Bronchial epithelial cell (primary cell): Measurements from ENCODE around the gene LRP5. TPM values are rescaled to one million over a fixed set of nuclear protein-coding genes. Genes with fewer than 3 reads are reported as not detected.

ENCODE experiments used
- DNase-seq: peaks from one replicate; pipeline ENCODE4 v3.0.0-alpha.2; 2010; ENCODE audit warnings: low read depth
- FAIRE-seq: peaks from 2 replicates; lab custom pipeline; 2011; peaks lifted over from hg19 to GRCh38; lab: Jason Lieb, UNC
- H3K27me3 ChIP-seq: 2 replicates; pipeline ENCODE4 v1.5.1; 2011; ENCODE audit warnings: low read length; ENCODE audit not compliant: control insufficient read depth, insufficient read depth
- H3K36me3 ChIP-seq: 2 replicates; pipeline ENCODE4 v1.5.1; 2011; ENCODE audit warnings: low read length; ENCODE audit not compliant: control insufficient read depth, insufficient read depth
- H3K4me3 ChIP-seq: 2 replicates; pipeline ENCODE4 v1.5.1; 2011; ENCODE audit warnings: mild to moderate bottlenecking, low read depth, low read length, control low read depth
- total RNA-seq: library from RNA; depleted of rRNA; stranded (reverse); fragments of >200 nt; gene quantifications from 2 replicates; pipeline ENCODE4 v1.2.1, GENCODE V29; 2014
- TF ChIP-seq, protein P1 (sequence below): IDR thresholded peaks from 2 replicates; pipeline ENCODE4 v1.5.1; 2011; ENCODE audit warnings: mild to moderate bottlenecking, moderate library complexity, low read length, control low read depth, inconsistent platforms; ENCODE audit not compliant: insufficient read depth, severe bottlenecking

The LRP5 gene
- total RNA-seq, 1 donor from 2014 or later, result 21.6 TPM

- H3K27me3 ChIP-seq, result no peaks in the 10 kb centered on the region
- FAIRE-seq, result no peak
- TF ChIP-seq, protein P1, sequence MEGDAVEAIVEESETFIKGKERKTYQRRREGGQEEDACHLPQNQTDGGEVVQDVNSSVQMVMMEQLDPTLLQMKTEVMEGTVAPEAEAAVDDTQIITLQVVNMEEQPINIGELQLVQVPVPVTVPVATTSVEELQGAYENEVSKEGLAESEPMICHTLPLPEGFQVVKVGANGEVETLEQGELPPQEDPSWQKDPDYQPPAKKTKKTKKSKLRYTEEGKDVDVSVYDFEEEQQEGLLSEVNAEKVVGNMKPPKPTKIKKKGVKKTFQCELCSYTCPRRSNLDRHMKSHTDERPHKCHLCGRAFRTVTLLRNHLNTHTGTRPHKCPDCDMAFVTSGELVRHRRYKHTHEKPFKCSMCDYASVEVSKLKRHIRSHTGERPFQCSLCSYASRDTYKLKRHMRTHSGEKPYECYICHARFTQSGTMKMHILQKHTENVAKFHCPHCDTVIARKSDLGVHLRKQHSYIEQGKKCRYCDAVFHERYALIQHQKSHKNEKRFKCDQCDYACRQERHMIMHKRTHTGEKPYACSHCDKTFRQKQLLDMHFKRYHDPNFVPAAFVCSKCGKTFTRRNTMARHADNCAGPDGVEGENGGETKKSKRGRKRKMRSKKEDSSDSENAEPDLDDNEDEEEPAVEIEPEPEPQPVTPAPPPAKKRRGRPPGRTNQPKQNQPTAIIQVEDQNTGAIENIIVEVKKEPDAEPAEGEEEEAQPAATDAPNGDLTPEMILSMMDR, result no peak
Observed at GRCh38 chr11:68293708-68294107, 18.7 kb upstream of the LRP5 start.

DNA sequence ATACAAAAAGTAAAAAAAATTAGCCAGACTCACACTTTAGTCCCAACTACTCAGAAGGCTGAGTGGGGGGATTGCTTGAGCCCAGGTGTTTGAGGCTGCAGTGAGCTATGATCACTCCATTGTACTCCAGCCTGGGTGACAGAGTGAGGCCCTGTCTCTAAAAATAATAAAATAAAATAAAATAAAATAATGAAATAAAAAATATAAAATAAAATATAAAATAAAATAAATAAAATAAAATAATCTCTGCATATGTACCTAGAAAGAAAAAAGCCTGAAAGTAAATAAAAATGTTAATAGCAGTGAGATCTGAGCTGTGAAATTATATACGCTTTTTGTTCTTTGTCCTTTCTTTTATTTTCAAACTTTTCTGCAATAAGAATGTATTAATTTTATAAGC is 17.1 kb upstream of the LRP5 start:
- Histone ChIP-seq H3K27me3 (no peaks in the 10 kb centered on the region), H3K4me3 (no peak overlapping the region), H3K36me3 (no peaks in the 10 kb centered on the region)
- TF ChIP-seq, protein P1, result no peak
- no peak for DNase-seq
- FAIRE-seq, result no peak

More at GRCh38 chr11:68293708-68294107, 18.7 kb upstream of the LRP5 start:
- DNase-seq, result no peak
- H3K4me3 ChIP-seq, result no peak overlapping the region
- no peaks in the 10 kb centered on the region for H3K36me3 ChIP-seq

DNA sequence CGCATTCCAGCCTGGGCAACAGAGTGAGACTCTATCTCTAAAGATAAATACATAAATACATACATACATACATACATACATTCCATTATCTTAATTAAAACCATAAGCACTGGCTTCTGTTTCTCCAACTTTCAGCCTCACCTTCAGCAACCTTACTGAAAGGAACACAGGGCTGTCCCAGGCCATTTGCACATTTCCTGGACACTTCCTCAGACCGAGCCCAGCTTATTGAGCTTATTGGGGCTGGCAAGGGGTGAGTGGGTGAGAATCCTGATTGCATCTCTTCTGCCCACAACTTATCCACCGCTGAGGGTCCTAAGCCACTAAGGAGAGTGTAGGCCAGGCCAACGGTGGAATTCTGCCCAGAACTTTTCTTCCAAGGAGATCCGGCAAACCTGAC is 16.5 kb upstream of the LRP5 start:
- no peak overlapping the region for H3K4me3 ChIP-seq
- TF ChIP-seq, protein P1, result no peak
- no peak for DNase-seq
- no peaks in the 10 kb centered on the region for H3K36me3 ChIP-seq
- FAIRE-seq, result no peak
- no peaks in the 10 kb centered on the region for H3K27me3 ChIP-seq

DNA sequence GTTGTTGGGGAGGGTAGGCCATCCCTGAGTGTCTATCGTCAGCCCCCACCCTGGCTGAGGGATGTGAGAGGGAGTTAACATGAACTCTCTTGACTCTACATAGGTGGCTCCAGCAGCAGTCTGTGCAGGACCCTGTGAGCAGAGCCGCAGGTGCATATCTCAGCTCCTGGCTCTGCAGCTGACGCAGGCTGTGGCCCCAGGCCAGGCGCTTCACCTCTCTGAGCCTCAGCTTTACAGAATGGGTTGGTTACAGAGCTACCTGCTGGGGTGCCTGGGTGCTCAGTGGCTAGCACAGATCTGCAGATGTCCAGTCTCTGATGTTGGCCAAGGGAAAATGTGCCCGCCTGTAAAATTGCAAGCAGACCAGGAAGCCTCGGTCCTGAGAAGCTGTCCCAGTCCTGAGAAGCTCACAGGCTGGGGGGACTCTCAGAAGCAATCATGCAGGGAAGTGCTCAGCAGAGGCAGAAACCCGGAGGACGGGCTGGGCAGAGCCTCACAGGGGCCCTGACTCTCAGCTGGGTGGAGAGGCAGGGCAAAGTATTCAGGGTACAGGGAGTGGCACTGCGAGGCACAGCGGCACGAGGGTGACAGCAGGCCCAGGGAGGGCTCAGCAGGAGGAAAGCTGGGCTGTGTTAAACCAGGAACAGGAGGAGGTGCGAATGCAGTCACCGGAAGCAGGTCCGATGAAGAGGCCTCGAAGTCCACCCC is 15.9 kb upstream of the LRP5 start:
- no peak overlapping the region for H3K4me3 ChIP-seq
- H3K36me3 ChIP-seq, result no peaks in the 10 kb centered on the region
- FAIRE-seq (no peak), DNase-seq (no peak)
- TF ChIP-seq, protein P1, result no peak
- no peaks in the 10 kb centered on the region for H3K27me3 ChIP-seq

DNA sequence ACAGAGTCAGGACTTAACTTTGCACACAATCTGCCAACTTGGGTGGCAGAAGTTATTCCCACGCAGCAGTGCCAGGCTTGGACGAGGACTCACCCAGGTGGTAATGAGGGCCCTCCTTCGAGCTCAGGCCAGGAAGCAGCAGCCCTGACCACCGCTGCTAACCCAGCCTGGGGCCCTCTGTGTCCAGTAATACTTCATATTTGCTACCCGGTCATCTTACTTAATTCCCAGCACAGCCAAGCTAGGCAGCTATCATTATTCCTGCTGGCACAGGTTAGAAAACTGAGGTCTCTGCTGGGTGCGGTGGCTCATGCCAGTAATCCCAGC is 15.4 kb upstream of the LRP5 start:
- TF ChIP-seq, protein P1, result no peak
- FAIRE-seq, result no peak
- Histone ChIP-seq H3K36me3 (no peaks in the 10 kb centered on the region), H3K4me3 (no peak overlapping the region), H3K27me3 (no peaks in the 10 kb centered on the region)
- no peak for DNase-seq

DNA sequence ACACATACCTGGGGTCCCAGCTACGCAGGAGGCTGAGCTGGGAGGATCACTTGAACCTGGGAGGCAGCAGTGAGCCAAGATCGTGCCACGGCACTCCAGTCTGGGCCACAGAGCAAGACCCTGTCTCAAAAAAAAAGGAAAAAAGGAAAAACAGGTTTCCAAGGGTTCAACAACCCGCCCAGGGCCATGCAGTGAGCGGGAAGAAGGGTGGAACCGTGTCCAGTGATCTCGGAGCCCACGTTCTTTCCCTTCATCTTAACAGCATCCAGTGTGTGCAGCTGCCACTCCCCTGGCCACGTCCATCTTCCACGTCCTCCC is 14.9 kb upstream of the LRP5 start:
- DNase-seq (no peak), FAIRE-seq (no peak)
- TF ChIP-seq, protein P1, result no peak
- Histone ChIP-seq H3K27me3 (no peaks in the 10 kb centered on the region), H3K36me3 (no peaks in the 10 kb centered on the region), H3K4me3 (no peak overlapping the region)
